ENCODE data around the gene DDX10.
A peak's percentile ranks its signal among the peaks of the same experiment; 100 is the strongest.

Gene DDX10

DNA sequence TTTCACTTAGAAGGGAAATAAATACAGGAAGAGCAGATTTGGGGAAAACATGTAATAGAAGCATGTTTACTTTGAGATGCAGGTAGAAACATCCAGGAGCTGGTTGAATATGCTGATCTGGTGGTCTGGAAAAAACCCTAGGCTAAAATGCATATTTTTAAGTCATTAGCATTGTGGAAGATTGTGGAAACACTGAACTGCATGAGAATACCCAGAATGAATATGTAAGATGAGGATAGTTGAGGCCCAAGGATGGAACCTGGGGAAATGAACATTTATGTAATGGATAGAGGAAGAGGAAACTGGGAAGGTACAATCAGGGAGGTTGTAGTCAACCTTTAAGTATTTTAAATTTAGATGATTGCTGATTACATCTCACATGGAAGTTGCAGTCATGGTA, 269.4 kb downstream of the DDX10 start:
- H3K4me3 ChIP-seq (ENCODE audit: low read depth, low read length) = no peak overlapping the region
- peaks cover 14% of the 10 kb centered on the region for H3K4me1 ChIP-seq (ENCODE audit: control insufficient read depth, insufficient read depth, low read length)
- H3K27ac ChIP-seq (ENCODE audit: low read depth, low read length) = no peak overlapping the region
- H3K9ac ChIP-seq (ENCODE audit: low read depth, low read length) = no peak overlapping the region
- H3K27me3 ChIP-seq (ENCODE audit: control insufficient read depth, insufficient read depth, low read length) = no peaks in the 10 kb centered on the region
- no peaks in the 10 kb centered on the region for H3K36me3 ChIP-seq (ENCODE audit: control insufficient read depth, insufficient read depth, low read length)
- H3K9me3 ChIP-seq (ENCODE audit: control insufficient read depth, insufficient read depth, low read length) = no peaks in the 10 kb centered on the region

DNA sequence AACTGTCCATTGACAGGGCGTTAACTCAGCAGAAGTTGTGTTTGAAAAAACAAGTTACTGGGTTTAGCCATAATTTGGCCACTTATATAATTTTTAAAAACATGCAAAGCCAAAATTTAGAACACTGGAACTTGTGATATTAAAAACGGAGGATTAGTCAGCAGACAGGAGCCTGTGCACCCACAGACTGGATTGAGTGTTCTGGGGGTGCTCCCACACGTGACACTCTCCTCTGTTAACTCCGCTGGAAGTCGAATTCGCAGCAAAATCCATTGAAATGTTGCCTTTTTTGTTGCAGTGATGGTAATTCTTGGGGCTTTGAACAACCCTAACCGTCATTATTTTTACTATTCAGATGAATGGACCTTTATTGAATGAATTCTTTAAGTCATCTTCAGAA, 269.8 kb downstream of the DDX10 start:
- H3K4me1 ChIP-seq (ENCODE audit: control insufficient read depth, insufficient read depth, low read length) = peaks cover 14% of the 10 kb centered on the region

DNA sequence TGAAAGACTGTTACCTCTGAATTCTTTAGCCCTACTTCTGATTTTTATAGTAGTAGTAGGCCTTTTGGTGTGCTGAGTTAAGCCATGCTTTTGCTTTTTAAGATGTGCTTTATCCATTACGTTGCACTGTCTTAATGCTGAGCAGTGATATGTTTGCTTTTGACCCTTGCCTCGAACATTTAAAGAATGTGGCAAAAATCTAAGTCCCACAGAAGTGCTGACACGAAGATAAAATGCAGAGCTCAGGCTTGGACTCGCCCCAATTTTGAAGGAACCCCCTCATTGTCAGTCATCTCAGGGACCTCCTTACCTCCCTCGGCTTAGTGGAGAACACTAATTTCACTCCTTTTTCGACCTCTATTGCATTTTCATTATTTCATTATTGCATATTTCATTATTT, 272.9 kb downstream of the DDX10 start:
- H3K27ac ChIP-seq (ENCODE audit: low read depth, low read length) = no peak overlapping the region
- no peaks in the 10 kb centered on the region for H3K27me3 ChIP-seq (ENCODE audit: control insufficient read depth, insufficient read depth, low read length)
- peaks cover 10% of the 10 kb centered on the region; the same call in 1 of the 2 replicates for H3K36me3 ChIP-seq (ENCODE audit: control insufficient read depth, insufficient read depth, low read length)
- no peak overlapping the region for H3K9ac ChIP-seq (ENCODE audit: low read depth, low read length)
- H3K9me3 ChIP-seq (ENCODE audit: control insufficient read depth, insufficient read depth, low read length) = no peaks in the 10 kb centered on the region
- no peak overlapping the region for H3K4me3 ChIP-seq (ENCODE audit: low read depth, low read length)
- peaks cover 14% of the 10 kb centered on the region for H3K4me1 ChIP-seq (ENCODE audit: control insufficient read depth, insufficient read depth, low read length)

More for the DNA sequence above, 269.8 kb downstream of the DDX10 start:
- H3K36me3 ChIP-seq (ENCODE audit: control insufficient read depth, insufficient read depth, low read length) = no peaks in the 10 kb centered on the region
- no peak overlapping the region for H3K9ac ChIP-seq (ENCODE audit: low read depth, low read length)
- H3K9me3 ChIP-seq (ENCODE audit: control insufficient read depth, insufficient read depth, low read length) = no peaks in the 10 kb centered on the region
- H3K27ac ChIP-seq (ENCODE audit: low read depth, low read length) = no peak overlapping the region
- H3K27me3 ChIP-seq (ENCODE audit: control insufficient read depth, insufficient read depth, low read length) = no peaks in the 10 kb centered on the region
- no peak overlapping the region for H3K4me3 ChIP-seq (ENCODE audit: low read depth, low read length)

DNA sequence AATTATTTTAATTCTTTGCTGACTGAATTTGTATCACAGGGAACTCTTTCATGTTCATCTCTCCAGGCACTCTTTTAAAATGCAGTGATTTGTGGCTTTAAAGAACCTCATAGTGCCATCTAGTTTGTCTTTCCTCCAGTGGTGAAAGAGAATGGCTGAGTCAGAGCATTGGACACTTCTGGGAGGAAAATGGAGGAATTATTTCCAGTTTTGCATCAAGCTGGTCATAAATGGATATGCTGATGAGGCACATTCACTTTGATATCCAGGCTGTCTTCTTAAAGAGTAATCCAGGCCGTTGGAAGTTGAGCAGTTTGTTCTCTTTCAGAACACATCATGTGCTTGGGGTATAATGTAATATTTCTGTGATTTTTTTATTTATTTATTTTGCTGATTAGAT, 273.7 kb downstream of the DDX10 start:
- Histone ChIP-seq H3K9me3 (ENCODE audit: control insufficient read depth, insufficient read depth, low read length) (no peaks in the 10 kb centered on the region), H3K4me3 (ENCODE audit: low read depth, low read length) (no peak overlapping the region), H3K4me1 (ENCODE audit: control insufficient read depth, insufficient read depth, low read length) (peaks cover 14% of the 10 kb centered on the region), H3K27me3 (ENCODE audit: control insufficient read depth, insufficient read depth, low read length) (no peaks in the 10 kb centered on the region), H3K27ac (ENCODE audit: low read depth, low read length) (no peak overlapping the region), H3K36me3 (ENCODE audit: control insufficient read depth, insufficient read depth, low read length) (peaks cover 10% of the 10 kb centered on the region; the same call in 1 of the 2 replicates), H3K9ac (ENCODE audit: low read depth, low read length) (no peak overlapping the region)

DNA sequence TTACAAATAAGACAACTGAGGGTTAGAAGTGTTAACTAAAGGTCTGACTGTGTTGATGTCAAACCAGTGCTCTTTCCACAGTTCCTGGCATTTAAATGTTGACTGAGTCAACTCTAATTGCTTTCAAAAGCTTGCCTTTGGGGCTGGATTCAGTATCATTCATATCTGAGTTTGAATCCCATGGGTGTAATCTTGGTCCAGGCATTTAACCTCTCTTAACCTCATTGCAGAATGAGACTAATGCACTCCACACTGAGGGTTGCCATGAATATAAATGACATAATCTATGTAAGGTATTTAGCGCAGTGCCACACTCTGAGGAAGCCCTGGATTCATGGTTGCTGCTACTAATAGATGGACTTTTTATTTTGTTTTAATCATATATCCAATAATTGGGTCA, 274.3 kb downstream of the DDX10 start:
- Histone ChIP-seq H3K27me3 (ENCODE audit: control insufficient read depth, insufficient read depth, low read length) (no peaks in the 10 kb centered on the region), H3K27ac (ENCODE audit: low read depth, low read length) (no peak overlapping the region), H3K4me3 (ENCODE audit: low read depth, low read length) (no peak overlapping the region), H3K4me1 (ENCODE audit: control insufficient read depth, insufficient read depth, low read length) (peaks cover 9% of the 10 kb centered on the region), H3K36me3 (ENCODE audit: control insufficient read depth, insufficient read depth, low read length) (peaks cover 10% of the 10 kb centered on the region; the same call in 1 of the 2 replicates), H3K9ac (ENCODE audit: low read depth, low read length) (no peak overlapping the region), H3K9me3 (ENCODE audit: control insufficient read depth, insufficient read depth, low read length) (no peaks in the 10 kb centered on the region)

DNA sequence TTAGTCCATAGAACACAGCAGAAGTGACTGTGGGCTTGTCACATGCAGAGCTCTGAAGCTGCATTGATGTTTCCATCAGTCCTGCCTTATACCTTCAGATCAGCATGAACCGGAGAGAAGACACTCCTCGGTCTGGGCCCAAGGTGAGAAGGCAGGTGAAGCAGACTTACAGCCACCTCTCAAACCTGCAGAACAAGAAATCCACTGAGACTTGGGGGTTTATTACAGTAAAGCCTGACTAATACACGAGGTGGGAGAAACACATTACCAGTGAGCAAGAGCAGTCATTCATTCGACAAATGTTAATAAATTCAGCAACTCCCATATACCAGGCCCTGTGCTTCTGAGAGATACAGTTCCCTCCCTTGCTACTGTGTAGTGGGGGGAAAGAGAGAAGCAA, 279.0 kb downstream of the DDX10 start:
- no peak overlapping the region for H3K4me3 ChIP-seq (ENCODE audit: low read depth, low read length)
- H3K4me1 ChIP-seq (ENCODE audit: control insufficient read depth, insufficient read depth, low read length) = no peaks in the 10 kb centered on the region
- H3K27me3 ChIP-seq (ENCODE audit: control insufficient read depth, insufficient read depth, low read length) = no peaks in the 10 kb centered on the region
- H3K9ac ChIP-seq (ENCODE audit: low read depth, low read length) = no peak overlapping the region
- peaks cover 10% of the 10 kb centered on the region; the same call in 1 of the 2 replicates for H3K36me3 ChIP-seq (ENCODE audit: control insufficient read depth, insufficient read depth, low read length)
- H3K9me3 ChIP-seq (ENCODE audit: control insufficient read depth, insufficient read depth, low read length) = no peaks in the 10 kb centered on the region
- H3K27ac ChIP-seq (ENCODE audit: low read depth, low read length) = no peak overlapping the region

DNA sequence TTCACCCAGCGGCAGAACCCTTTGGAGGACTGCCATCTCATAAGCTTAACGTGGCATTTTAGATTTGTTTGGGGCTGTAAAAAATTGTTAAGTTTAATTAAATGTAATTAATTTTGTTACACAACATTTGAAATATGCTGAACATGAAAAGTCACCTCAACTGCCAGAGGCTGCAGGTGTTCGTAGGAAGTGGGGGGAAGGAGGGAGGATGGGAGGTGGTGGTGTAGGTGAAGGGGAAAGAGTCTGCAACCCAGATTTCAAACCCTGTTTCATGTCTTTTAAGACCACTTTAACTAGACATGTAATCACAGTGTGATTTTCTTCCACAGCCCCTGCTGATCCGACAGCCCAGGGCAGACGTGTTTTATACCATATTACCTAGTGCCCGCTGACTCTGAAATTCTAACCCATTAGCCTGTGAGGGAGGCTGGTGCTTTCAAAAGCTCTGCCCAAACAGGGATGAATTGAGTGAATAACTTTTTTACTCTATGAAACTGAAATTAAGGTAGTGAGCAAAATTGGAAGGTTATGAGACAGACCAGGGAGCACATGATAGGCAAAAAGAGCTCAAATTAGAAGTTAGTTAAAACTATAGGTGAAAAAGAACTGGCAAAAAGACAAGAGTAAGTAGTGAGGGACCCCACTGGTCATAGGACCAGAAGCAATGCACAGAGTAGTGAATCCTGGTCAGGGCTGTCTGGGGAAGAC, 279.8 kb downstream of the DDX10 start:
- H3K9ac ChIP-seq (ENCODE audit: low read depth, low read length) = no peak overlapping the region
- no peak overlapping the region for H3K27ac ChIP-seq (ENCODE audit: low read depth, low read length)
- peaks cover 10% of the 10 kb centered on the region; the same call in 1 of the 2 replicates for H3K36me3 ChIP-seq (ENCODE audit: control insufficient read depth, insufficient read depth, low read length)
- no peak overlapping the region for H3K4me3 ChIP-seq (ENCODE audit: low read depth, low read length)
- no peaks in the 10 kb centered on the region for H3K27me3 ChIP-seq (ENCODE audit: control insufficient read depth, insufficient read depth, low read length)
- H3K4me1 ChIP-seq (ENCODE audit: control insufficient read depth, insufficient read depth, low read length) = no peaks in the 10 kb centered on the region
- no peaks in the 10 kb centered on the region for H3K9me3 ChIP-seq (ENCODE audit: control insufficient read depth, insufficient read depth, low read length)

DNA sequence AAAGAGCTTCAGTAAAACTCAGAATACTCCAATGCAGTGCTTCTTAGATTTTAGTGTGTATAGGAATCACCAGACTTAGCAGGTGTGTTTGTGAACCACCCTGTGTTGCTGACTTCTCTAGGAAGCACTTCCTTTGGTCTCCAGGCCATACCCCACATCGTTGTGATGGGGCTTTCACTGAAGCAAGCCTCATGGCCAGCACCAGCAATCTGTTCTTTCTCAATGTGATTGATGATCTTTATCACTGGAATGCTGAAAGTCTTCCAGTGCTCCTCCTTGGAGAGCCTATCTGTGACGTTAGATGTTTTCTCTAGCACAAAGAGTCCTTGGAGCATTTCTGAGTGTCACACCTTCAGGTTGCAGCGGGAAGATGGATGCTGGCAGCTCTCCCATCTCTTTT, 280.5 kb downstream of the DDX10 start:
- H3K9me3 ChIP-seq (ENCODE audit: control insufficient read depth, insufficient read depth, low read length) = no peaks in the 10 kb centered on the region
- no peak overlapping the region for H3K4me3 ChIP-seq (ENCODE audit: low read depth, low read length)
- H3K36me3 ChIP-seq (ENCODE audit: control insufficient read depth, insufficient read depth, low read length) = peaks cover 4% of the 10 kb centered on the region; the same call in 1 of the 2 replicates
- no peak overlapping the region for H3K27ac ChIP-seq (ENCODE audit: low read depth, low read length)
- no peaks in the 10 kb centered on the region for H3K4me1 ChIP-seq (ENCODE audit: control insufficient read depth, insufficient read depth, low read length)
- H3K27me3 ChIP-seq (ENCODE audit: control insufficient read depth, insufficient read depth, low read length) = no peaks in the 10 kb centered on the region
- H3K9ac ChIP-seq (ENCODE audit: low read depth, low read length) = no peak overlapping the region

DNA sequence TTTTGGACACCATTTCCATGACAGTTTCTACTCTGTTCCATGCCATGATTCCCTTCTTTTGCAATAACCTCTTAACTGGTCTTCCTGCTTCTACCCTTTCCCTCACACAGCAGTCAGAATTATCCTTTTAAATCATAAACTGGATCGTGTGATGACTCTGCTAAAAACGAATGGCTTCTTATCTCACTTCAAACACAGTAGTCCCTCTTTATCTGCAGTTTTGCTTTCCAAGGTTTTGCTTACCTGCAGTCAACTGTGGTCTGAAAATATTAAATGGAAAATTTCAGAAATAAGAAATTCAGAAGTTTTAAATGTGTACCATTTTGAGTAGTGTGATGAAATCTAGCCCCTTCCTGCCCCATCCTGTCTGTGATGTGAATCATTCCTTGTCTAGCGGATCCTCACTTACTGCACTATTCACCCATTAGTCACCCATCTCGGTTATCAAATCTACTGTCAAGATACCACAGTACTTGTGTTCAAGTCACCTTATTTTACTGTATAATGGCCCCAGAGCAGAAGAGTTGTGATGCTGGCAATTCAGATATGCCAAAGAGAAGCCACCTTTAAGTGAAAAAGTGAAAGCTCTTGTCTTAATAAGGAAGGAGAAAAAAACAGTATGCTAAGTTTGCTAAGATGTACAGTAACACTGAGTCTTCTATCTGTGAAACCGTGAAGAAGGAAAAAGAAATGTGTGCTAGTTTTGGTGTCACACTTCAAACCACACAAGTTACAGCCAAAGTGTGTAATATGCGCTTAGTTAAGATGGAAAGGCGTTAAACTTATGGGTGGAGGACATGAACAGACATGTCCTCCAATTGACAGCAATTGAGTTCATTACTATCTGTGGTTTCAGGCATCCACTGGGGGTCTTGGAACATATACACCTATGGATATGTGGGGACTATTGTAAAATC, 283.0 kb downstream of the DDX10 start:
- Histone ChIP-seq H3K27me3 (ENCODE audit: control insufficient read depth, insufficient read depth, low read length) (no peaks in the 10 kb centered on the region), H3K4me3 (ENCODE audit: low read depth, low read length) (no peak overlapping the region), H3K36me3 (ENCODE audit: control insufficient read depth, insufficient read depth, low read length) (no peaks in the 10 kb centered on the region), H3K27ac (ENCODE audit: low read depth, low read length) (no peak overlapping the region), H3K9ac (ENCODE audit: low read depth, low read length) (no peak overlapping the region), H3K4me1 (ENCODE audit: control insufficient read depth, insufficient read depth, low read length) (no peaks in the 10 kb centered on the region), H3K9me3 (ENCODE audit: control insufficient read depth, insufficient read depth, low read length) (no peaks in the 10 kb centered on the region)

DNA sequence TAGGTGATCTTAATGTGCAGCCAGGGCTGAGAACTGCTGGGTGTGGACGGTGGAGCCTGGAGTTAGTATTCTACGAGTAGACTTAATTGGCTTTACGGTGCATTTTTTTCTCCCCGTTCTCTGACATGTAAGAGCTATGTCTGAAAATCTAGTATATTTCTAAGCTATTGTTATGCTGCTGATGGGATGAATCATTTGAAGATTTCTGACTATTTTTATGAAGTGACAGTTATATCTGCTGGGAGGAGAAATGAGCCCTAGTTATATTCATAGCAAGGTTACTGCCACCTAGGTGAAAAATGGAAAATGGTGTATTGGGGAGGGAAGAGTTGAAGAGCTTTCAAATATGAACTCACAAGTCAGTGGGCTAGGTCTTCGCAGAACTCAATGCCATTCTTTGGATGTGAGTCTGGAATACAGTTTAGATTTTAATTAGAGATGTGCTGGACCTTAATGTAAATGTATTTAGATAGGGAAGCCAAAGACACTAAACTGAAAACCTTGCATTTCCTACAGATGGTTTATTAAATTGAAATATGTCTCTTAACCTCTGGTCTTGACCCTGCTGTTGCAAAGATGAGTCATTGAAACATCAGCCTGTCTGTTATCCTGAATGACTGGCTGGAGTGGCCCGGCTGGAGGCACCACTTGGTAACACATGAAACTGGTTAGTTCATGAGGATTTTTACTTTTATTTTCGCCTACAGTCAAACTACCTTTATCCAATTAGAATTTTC, 293.7 kb downstream of the DDX10 start:
- H3K27ac ChIP-seq (ENCODE audit: low read depth, low read length) = peak overlapping the region; percentile 28
- no peak overlapping the region for H3K4me3 ChIP-seq (ENCODE audit: low read depth, low read length)
- H3K9ac ChIP-seq (ENCODE audit: low read depth, low read length) = no peak overlapping the region

More for the DNA sequence above, 293.7 kb downstream of the DDX10 start:
- Histone ChIP-seq H3K9me3 (ENCODE audit: control insufficient read depth, insufficient read depth, low read length) (no peaks in the 10 kb centered on the region), H3K4me1 (ENCODE audit: control insufficient read depth, insufficient read depth, low read length) (peaks cover 25% of the 10 kb centered on the region), H3K27me3 (ENCODE audit: control insufficient read depth, insufficient read depth, low read length) (no peaks in the 10 kb centered on the region), H3K36me3 (ENCODE audit: control insufficient read depth, insufficient read depth, low read length) (no peaks in the 10 kb centered on the region)
